PC-3 (cell line): ENCODE results near the gene GDF11.

Experiments
- CTCF ChIP-seq: fragments of 300-600 bp; sonication (generic); conservative IDR thresholded peaks from 2 replicates; pipeline ENCODE4 v1.5.1; 2017; ENCODE audit warnings: antibody characterized with exemption, low read depth, mild to moderate bottlenecking, low read length
- EZH2 ChIP-seq: fragments of 300-600 bp; sonication (generic); IDR thresholded peaks from one replicate; pipeline ENCODE4 v1.6.1; 2017; ENCODE audit warnings: antibody characterized with exemption, mild to moderate bottlenecking, low read length; ENCODE audit not compliant: unreplicated experiment
- EZH2phosphoT487 ChIP-seq: fragments of 300-600 bp; sonication (generic); IDR thresholded peaks from 2 replicates; pipeline ENCODE4 v1.6.1; 2018; ENCODE audit warnings: mild to moderate bottlenecking, antibody characterized with exemption, low read length, borderline replicate concordance

- no peak for TF ChIP-seq CTCF
- TF ChIP-seq EZH2, result no peak
- TF ChIP-seq EZH2phosphoT487, result no peak
These were observed 6.8 kb upstream of the GDF11 start for GRCh38 chr12:55736076-55736475.
